MM.1S (cell line): ENCODE measurements around the gene KMT5C.

ENCODE experiments used
- DNase-seq: peaks from one replicate; pipeline ENCODE4 v3.0.0-alpha.2; 2015
- H2AFZ ChIP-seq: fragments of 300-600 bp; sonication (generic); 2 replicates; pipeline ENCODE4 v1.6.0; 2016; ENCODE audit warnings: antibody characterized with exemption, low read length
- H3F3A ChIP-seq: fragments of 300-600 bp; sonication (generic); 2 replicates; pipeline ENCODE4 v1.6.1; 2016; ENCODE audit warnings: mild to moderate bottlenecking, antibody characterized with exemption, low read length, moderate library complexity, mixed read lengths; ENCODE audit not compliant: insufficient read depth
- H3K27ac ChIP-seq: fragments of 300-600 bp; sonication (generic); 2 replicates; pipeline ENCODE4 v1.5.1; 2016; ENCODE audit warnings: mild to moderate bottlenecking, low read length
- H3K27me3 ChIP-seq: fragments of 300-600 bp; sonication (generic); replicated peaks from 2 replicates; pipeline ENCODE4 v1.6.0; 2016; ENCODE audit warnings: low read length; ENCODE audit not compliant: insufficient read depth
- H3K36me3 ChIP-seq: fragments of 300-600 bp; sonication (generic); replicated peaks from 2 replicates; pipeline ENCODE4 v1.6.1; 2016; ENCODE audit warnings: mild to moderate bottlenecking, low read length, mixed read lengths; ENCODE audit not compliant: insufficient read depth
- H3K4me1 ChIP-seq: fragments of 300-600 bp; sonication (generic); 2 replicates; pipeline ENCODE4 v1.6.1; 2016; ENCODE audit warnings: low read length, mixed read lengths
- H3K4me2 ChIP-seq: fragments of 300-600 bp; sonication (generic); 2 replicates; pipeline ENCODE4 v1.6.0; 2016; ENCODE audit warnings: low read depth, low read length
- H3K4me3 ChIP-seq: fragments of 300-600 bp; sonication (generic); 2 replicates; pipeline ENCODE4 v1.5.1; 2016; ENCODE audit warnings: low read length, mixed read lengths
- H3K79me2 ChIP-seq: fragments of 300-600 bp; sonication (generic); 2 replicates; pipeline ENCODE4 v1.6.1; 2016; ENCODE audit warnings: mixed run types, low read length, mixed read lengths
- H3K9ac ChIP-seq: fragments of 300-600 bp; sonication (generic); 2 replicates; pipeline ENCODE4 v1.6.1; 2016; ENCODE audit warnings: low read length, mixed read lengths
- H3K9me2 ChIP-seq: fragments of 300-600 bp; sonication (generic); replicated peaks from 2 replicates; pipeline ENCODE4 v1.6.1; 2016; ENCODE audit warnings: mild to moderate bottlenecking, low read length, mixed read lengths; ENCODE audit not compliant: insufficient read depth
- H3K9me3 ChIP-seq: fragments of 300-600 bp; sonication (generic); replicated peaks from 2 replicates; pipeline ENCODE4 v1.6.1; 2016; ENCODE audit warnings: mild to moderate bottlenecking, low read length, mixed read lengths; ENCODE audit not compliant: insufficient read depth
- H4K20me1 ChIP-seq: fragments of 300-600 bp; sonication (generic); 2 replicates; pipeline ENCODE4 v1.6.1; 2016; ENCODE audit warnings: mild to moderate bottlenecking, low read length, moderate library complexity, mixed read lengths; ENCODE audit not compliant: insufficient read depth
- EZH2 ChIP-seq: fragments of 300-600 bp; sonication (generic); optimal IDR thresholded peaks from 2 replicates; pipeline ENCODE3; 2017; ENCODE audit warnings: low read depth, mild to moderate bottlenecking, antibody characterized with exemption, low read length, mixed read lengths
- EZH2phosphoT487 ChIP-seq: fragments of 300-600 bp; sonication (generic); IDR thresholded peaks from 2 replicates; pipeline ENCODE4 v1.6.1; 2018; ENCODE audit warnings: antibody characterized with exemption, low read length
- TF ChIP-seq, protein P1 (sequence below): fragments of 300-600 bp; sonication (generic); IDR thresholded peaks from 2 replicates; pipeline ENCODE4 v1.5.1; 2016; ENCODE audit warnings: antibody characterized with exemption, low read length, mixed read lengths

Gene KMT5C

DNA sequence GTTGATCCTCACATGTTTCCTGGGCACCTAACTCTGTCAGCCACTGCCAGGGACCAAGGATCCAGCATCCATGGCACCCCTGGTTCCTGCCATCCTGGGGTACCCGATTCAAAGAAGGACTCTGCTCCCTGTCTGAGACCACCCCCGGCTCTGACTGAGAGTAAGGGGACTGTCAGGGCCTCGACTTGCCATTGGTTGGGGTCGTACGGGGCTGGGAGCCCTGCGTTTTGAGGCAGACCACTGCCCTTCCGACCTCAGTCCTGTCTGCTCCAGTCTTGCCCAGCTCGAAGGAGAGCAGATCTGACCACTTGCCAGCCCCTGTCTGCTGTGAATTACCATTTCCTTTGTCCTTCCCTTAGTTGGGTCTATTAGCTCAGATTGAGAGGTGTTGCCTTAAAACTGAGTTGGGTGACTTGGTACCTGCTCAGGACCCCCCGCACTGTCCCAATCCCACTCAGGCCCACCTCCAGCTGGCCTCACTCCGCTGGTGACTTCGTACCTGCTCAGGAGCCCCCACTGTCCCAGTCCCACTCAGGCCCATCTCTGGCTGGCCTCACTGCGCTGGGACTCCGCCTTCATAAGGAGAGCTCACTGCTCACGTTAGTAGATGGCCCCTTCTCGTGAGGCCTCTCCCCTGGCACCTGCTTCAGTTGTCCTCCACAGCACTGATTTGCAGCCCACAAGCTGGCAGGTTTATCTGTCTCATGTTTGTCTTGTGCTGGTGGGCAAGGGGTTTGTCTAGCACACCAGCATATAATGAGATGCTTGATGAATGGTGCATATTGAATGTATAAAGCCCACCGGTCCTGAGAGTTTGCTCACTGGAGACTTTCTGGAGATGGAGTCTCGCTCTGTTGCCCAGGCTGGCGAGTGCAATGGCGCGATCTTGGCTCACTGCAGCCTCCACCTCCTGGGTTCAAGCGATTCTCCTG, 50.0 kb downstream of the KMT5C start:
- Histone ChIP-seq H3K79me2 (peaks cover 43% of the 10 kb centered on the region), H4K20me1 (peaks cover 41% of the 10 kb centered on the region), H3K27ac (no peak overlapping the region), H3K9me2 (no peaks in the 10 kb centered on the region), H3K4me1 (peaks cover 12% of the 10 kb centered on the region), H3K4me3 (no peak overlapping the region), H3K36me3 (peaks cover 19% of the 10 kb centered on the region), H3K9me3 (no peaks in the 10 kb centered on the region), H3K4me2 (no peak overlapping the region), H3K9ac (no peak overlapping the region), H2AFZ (no peak overlapping the region), H3K27me3 (no peaks in the 10 kb centered on the region), H3F3A (peaks cover 70% of the 10 kb centered on the region)
- DNase-seq = no peak
- TF ChIP-seq EZH2phosphoT487 (no peak), EZH2 (no peak)
- TF ChIP-seq, protein P1, sequence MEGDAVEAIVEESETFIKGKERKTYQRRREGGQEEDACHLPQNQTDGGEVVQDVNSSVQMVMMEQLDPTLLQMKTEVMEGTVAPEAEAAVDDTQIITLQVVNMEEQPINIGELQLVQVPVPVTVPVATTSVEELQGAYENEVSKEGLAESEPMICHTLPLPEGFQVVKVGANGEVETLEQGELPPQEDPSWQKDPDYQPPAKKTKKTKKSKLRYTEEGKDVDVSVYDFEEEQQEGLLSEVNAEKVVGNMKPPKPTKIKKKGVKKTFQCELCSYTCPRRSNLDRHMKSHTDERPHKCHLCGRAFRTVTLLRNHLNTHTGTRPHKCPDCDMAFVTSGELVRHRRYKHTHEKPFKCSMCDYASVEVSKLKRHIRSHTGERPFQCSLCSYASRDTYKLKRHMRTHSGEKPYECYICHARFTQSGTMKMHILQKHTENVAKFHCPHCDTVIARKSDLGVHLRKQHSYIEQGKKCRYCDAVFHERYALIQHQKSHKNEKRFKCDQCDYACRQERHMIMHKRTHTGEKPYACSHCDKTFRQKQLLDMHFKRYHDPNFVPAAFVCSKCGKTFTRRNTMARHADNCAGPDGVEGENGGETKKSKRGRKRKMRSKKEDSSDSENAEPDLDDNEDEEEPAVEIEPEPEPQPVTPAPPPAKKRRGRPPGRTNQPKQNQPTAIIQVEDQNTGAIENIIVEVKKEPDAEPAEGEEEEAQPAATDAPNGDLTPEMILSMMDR = no peak

DNA sequence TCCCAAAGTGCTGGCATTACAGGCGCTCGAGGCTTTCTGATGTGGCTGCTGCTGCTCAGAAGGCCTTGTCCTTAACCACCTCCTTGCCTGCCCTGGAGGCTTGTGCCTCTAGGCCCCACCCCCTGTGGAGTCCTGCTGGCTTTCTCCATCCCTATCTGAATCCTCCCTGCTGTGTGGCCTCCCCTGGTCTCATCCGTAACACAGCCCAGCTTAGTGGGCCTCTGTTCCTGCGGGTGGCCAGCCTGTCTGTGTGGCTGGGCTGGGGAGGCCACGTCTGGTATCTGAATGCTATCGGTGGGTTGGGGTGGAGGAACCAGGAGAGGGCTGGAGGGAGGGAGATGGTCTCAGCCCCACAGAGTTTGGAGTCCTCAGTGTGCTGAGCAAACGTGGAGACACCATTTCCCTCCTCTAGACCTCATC, 50.8 kb downstream of the KMT5C start:
- H3K4me2 ChIP-seq = no peak overlapping the region
- H3K9me2 ChIP-seq = no peaks in the 10 kb centered on the region
- H4K20me1 ChIP-seq = peaks cover 41% of the 10 kb centered on the region
- H3K27ac ChIP-seq = no peak overlapping the region
- no peak for DNase-seq
- H3K79me2 ChIP-seq = peaks cover 39% of the 10 kb centered on the region
- TF ChIP-seq, protein P1 = no peak
- TF ChIP-seq EZH2 = no peak
- TF ChIP-seq EZH2phosphoT487 = no peak
- no peak overlapping the region for H2AFZ ChIP-seq
- H3K4me1 ChIP-seq = peaks cover 8% of the 10 kb centered on the region
- no peaks in the 10 kb centered on the region for H3K27me3 ChIP-seq
- no peaks in the 10 kb centered on the region for H3K9me3 ChIP-seq
- no peak overlapping the region for H3K9ac ChIP-seq
- H3K4me3 ChIP-seq = no peak overlapping the region
- peaks cover 19% of the 10 kb centered on the region for H3K36me3 ChIP-seq
- H3F3A ChIP-seq = peaks cover 62% of the 10 kb centered on the region

DNA sequence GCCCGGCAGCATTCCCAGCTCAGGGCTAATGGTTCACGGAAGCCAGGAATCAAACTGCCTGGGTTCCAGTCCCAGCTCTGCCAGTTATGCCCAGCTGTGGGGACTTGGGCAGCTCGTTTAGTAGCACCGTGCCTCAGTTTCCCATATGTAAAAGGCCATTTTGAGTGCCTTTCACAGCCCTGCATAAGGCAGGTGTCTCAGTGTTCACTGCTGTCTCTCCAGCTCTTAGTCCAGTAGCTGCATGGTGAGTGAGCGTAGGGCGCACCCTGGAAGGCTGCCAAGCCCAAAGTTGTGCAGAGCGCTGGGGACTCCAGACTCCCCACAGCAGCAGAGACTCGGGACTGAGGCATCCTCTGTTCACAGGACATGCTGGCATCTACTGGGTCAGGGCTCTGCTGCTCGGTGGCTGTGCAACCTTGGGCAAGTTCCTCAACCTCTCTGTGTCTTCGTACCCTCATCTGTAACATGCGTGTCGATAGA, 51.6 kb downstream of the KMT5C start:
- no peak overlapping the region for H3K9ac ChIP-seq

More for the DNA sequence above, 51.6 kb downstream of the KMT5C start:
- H3K9me2 ChIP-seq = no peaks in the 10 kb centered on the region
- H3K9me3 ChIP-seq = no peaks in the 10 kb centered on the region
- DNase-seq = no peak
- peaks cover 39% of the 10 kb centered on the region for H4K20me1 ChIP-seq
- no peaks in the 10 kb centered on the region for H3K27me3 ChIP-seq
- no peak overlapping the region for H2AFZ ChIP-seq
- H3K36me3 ChIP-seq = peaks cover 19% of the 10 kb centered on the region
- H3K27ac ChIP-seq = no peak overlapping the region
- TF ChIP-seq EZH2 = no peak
- no peak for TF ChIP-seq EZH2phosphoT487
- TF ChIP-seq, protein P1 = no peak
- peaks cover 8% of the 10 kb centered on the region for H3K4me1 ChIP-seq
- peaks cover 34% of the 10 kb centered on the region for H3K79me2 ChIP-seq
- H3K4me2 ChIP-seq = no peak overlapping the region
- no peak overlapping the region for H3K4me3 ChIP-seq
- peaks cover 57% of the 10 kb centered on the region for H3F3A ChIP-seq
